ENCODE data around the gene PRAC2. TPM values are rescaled to one million over a fixed set of nuclear protein-coding genes. Genes with fewer than 3 reads are reported as not detected.

The PRAC2 gene
- total RNA-seq, 1 donor from 2014 or later: not detected

DNA sequence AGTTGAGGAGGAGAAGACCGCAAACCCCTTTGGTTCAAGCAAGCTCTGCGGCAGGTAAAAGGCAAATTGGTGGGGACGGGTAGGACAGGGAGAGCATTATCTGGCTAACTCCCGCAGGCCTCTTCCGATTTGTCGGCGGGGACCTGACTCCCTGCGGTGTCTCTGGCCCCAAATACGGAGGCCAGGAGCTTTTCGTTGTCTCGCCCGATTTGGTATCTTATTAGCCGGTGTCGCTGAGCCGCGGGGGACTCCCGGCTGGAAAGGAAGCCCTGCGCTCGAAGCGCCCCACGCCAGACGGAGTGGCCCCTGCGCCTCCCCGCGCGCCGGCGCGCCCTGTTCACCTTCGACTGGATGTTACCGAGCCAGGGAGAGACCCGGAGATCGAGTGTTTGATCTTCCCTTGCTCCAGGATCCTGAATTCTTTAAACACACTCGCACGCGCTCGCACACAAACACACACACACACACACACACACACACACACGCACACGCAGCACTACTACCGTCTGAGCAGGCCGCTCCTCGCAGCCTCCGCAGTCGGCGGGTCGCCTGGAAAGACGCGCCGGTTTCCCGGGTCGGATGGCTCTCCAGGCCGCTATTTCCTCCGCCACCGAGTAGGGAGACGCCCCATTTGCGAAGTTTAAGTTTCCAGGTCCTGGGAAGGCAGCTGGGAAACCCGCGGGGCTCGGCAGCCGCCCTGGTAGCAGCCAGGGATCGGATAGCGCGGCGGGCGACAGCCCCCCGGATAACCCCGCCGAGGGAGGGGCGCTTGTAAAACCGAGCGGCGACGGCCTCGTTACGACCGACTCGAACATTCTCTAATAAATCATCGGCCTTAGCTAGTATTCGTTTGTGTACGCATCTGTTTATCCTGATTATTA, 4.0 kb upstream of the PRAC2 start:
- intact Hi-C loops (cut with DNase I): no loop called here
- ATAC-seq (ENCODE audit: poor library complexity) (no peak), DNase-seq (no peak)

DNA sequence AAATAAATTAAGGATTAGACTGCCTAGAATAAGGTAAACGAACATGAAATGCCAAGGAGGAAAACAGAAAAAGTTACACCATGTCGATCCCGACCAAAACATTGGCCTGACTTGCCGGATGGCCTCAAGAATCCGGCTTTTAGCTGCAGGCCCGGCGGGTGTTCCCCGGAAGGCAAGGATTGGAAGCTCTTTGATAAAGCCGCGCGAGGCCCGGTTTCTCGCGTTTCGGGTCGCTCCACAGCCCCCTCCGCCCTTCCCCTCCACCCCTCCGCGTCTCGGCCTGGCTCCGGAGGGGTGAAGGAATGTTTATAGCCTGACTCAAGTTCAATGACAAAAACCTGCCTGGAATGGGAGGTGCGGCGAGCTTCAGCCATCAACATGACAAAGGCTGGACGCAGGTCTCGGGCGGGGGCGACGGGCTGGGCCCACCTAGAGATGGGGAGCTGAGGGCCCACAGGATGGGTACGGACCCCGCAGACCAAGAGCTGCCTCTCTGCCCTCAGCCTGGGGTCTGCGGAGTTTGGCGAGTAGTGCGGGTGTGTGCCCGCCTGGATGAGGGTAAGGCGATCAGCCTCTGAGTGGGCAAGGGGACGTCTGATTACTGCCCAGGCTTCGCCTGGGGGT, 3.2 kb upstream of the PRAC2 start:
- ATAC-seq (ENCODE audit: poor library complexity) (no peak), DNase-seq (no peak)
- intact Hi-C loops (cut with DNase I): no loop called here

DNA sequence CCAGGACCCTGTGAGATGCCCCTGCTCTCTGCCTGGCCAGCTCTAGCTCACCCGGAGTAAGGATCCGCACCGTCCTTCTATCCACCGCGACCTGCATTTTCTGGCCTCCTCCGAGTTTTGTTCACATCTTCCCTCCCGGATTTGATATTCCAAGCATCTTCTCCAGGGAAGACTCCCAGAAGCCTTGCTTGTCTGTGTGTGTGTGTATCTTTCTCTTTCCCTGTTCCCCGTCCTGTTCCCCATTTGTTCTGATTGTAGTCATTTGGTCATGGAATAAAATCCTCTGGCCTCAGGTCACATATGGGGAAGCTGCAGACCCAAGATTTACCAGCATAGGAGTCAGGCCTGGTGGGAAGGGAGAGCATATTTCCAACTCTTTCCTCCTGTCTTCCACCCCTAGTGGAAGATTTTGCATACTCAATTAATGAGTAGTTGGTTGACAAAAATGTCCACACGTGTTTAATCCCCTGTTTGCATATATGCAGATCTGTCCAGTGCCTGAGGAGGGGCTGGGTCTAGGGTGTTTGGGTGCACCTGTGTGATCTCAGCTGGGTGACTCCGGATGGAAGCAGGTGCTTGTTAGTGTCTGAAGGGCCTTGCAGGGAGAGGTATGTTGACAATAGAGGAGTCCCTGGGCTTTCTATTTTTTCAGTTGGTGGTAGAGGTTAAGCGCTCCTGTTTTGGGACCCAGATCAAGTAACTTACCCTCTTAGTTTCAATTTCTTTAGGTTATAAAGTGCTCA, 2.5 kb upstream of the PRAC2 start:
- intact Hi-C loops (cut with DNase I): no loop called here
- no peak for DNase-seq
- no peak for ATAC-seq (ENCODE audit: poor library complexity)

DNA sequence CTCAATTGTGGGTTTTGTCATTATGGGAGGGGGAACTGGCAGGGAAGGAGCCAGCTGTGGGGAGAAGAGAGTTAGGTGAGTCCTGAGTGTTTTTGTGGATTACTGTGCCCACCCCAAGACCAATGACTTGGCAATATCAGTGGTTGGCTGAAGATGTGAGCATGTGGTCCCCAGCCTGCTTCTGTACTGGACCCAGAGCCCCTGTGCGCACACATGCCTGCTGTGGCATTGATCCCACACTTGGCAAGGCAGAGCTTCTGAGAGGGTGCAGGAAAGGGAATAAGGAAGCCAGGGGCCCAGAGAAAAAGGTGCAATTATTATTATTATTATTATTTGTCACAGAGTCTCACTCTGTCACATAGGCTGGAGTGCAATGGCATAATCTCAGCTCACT, 2.0 kb upstream of the PRAC2 start:
- DNase-seq: no peak
- intact Hi-C loops (cut with DNase I): no loop called here
- no peak for ATAC-seq (ENCODE audit: poor library complexity)

DNA sequence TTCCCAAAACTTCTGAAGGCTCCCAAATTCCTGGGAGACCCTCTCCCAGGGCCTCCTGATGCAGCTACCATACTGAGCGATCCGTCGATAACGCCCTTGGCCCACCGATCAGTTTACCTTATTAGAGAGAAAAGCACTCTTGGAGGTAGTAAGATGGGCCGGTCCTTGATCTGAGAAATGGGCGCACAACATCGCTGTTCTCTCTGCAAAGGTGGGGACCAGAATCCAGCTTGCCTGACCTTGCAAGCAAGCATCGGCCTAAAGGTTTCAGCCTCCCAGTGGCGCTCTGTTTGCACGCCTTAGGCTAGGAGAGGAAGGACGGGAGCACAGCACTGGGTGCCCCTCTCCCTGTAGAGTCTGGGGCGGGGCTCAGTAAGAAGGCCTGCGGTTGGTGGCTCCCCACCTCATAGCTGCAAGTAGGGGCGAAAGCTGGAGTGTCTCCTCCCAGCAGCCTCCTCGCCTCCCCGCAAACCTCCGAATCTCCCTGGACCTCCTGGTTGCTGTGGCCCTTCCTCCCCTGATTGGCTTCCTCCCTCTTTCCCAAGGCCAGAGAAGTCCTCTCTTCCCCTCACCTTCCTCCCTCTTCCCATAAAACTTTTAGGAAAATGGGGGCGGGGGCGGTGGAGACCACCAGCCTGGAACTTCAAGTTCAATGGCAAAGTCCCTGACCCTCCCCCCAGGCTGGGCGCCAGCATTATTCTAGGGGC, 631 bp upstream of the PRAC2 start, which contains the start of gene PRAC1:
Gene PRAC1, minus strand, starts transcription at position 318 of the 707 bp plus-strand sequence. Its CDS starts 126 bp downstream, at position 192.
- no peak for ATAC-seq (ENCODE audit: poor library complexity)
- intact Hi-C loops (cut with DNase I): no loop called here
- DNase-seq: no peak

DNA sequence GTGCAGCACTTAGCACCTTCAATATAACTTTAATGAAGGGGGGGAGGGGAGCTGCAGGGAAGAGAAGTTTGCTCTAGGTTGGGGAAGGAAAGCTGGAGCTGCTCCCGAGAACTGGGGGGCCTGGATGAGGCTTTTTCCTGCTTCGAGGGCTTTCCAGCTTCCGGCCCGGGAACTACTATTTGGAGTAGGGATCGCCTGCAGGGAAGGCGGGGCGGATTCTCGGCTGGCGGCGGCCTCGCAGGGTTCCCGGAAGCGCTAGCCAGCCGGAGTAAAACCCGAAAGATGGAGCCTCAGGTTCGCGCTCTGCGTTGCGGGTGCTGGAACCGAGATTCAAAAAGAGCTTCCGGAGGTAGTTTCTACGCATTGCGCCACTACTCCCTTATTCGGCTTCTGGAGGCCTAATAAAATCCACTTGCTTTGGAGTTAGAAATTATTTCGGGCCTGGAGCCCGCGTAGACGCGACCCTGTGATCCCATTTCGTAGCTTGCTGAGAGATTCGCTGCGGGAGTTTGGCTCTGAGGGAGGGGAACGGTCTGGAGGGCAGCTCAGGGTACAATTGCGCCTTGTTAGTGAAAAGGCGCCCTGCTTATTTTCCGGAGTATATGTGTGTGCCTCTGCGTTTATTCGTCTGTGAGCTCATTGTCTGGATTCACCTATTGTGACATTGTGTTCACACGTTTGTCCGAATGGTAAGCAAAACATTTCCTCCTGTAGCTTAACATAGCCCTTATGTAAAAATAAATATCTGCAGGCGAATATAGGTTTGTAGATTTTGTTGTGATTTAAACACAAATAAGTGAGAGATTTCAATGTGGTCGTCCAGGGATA, 652 bp downstream of the PRAC2 start:
- no peak for ATAC-seq (ENCODE audit: poor library complexity)
- intact Hi-C loops (cut with DNase I): no loop called here
- no peak for DNase-seq

DNA sequence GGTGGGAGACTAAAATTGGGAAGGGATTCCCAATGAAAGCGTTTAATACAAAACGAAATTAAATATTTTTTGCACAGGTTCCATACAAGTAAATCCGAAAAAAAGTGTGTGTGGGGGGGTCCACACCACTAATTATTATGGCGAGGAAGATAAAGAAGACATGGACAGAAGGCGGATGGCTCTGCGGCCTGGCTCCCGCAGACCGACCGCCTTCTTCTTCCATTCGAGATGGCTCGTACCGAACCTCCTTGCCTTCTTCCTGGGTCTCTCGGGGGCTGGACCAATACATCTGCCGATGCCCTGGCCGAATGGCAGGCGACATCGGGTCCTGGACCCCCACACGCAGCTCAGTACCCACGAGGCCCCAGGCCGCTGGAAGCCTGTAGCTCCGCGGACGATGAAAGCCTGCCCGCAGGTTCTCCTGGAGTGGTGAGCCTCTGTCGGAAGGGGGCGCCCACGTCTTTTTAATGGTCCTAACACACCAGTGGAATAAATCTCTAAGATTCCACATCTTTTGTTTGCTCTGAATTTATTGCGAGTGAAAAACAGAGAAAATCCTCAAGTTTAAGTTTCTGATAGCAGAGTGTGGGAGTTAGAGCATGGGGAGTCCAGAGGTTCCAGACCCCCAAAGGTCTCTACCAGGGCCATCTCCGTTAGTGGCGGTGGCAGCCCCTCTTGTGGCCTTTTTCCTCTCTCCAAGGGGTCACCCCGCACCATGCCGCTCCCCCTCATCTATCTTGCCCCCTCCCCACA, 1.4 kb downstream of the PRAC2 start:
- DNase-seq: peak; percentile 89
- ATAC-seq (ENCODE audit: poor library complexity): peak; percentile 86
- intact Hi-C loops (cut with DNase I): loop anchor here (5.0 kb wide), 2 partner anchors 68 to 153 kb away; no protein-coding TSS in a partner anchor

DNA sequence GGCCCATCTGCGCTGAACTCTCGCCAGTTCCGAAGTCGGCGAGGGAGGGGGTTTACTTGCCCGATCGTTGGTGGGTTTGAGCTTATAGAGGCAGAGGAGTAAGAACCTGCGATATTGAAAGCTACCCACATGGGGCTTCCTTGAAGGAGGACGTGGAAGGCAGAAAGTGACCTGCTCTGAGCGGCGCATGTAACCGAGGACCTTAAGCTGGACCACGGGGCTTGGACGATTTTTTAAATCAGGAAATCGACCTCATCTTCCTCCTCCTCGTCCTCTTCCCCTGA, 2.0 kb downstream of the PRAC2 start:
- ATAC-seq (ENCODE audit: poor library complexity) (no peak), DNase-seq (no peak)
- intact Hi-C loops (cut with DNase I): loop anchor here (5.0 kb wide), 2 partner anchors 67 to 152 kb away; no protein-coding TSS in a partner anchor

DNA sequence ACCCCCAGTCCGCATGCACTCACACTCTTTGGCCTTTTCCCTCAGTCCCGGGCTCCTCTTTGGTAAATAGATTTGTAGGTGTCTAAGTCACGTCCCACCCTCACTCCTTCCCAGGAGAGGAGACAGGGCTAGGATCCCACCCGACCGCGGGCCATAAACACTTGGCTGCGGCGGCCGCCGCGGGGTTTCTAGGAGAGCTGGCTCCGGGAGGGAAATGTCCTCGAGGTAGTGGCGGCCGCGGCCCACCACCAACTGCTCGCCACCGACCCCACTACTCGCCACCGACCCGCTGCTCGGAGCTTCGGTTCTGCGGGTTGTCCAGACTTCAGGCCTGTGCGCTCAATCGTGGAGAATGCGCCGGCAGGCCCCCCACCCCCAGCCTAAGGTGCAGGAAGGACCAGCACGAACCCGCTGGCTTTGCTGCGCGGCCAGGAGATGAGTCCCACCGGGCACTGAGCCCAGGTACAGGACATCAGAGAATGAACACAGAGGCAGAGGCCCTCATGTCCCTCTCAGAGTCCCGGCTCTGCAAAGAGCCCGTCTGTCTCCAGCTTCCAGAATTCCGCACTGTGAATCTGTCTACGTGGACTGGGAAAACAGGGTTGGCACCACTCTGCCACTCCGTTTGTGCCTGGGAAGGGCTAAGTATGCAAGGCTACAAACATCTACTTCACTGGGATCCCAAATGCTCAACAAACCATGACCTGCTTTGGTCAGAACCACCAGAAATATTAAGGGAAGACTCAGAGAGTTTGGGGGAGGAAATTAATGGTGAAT, 2.5 kb downstream of the PRAC2 start:
- intact Hi-C loops (cut with DNase I): loop anchor here (5.0 kb wide), 2 partner anchors 67 to 152 kb away; no protein-coding TSS in a partner anchor
- DNase-seq: no peak
- ATAC-seq (ENCODE audit: poor library complexity): no peak

DNA sequence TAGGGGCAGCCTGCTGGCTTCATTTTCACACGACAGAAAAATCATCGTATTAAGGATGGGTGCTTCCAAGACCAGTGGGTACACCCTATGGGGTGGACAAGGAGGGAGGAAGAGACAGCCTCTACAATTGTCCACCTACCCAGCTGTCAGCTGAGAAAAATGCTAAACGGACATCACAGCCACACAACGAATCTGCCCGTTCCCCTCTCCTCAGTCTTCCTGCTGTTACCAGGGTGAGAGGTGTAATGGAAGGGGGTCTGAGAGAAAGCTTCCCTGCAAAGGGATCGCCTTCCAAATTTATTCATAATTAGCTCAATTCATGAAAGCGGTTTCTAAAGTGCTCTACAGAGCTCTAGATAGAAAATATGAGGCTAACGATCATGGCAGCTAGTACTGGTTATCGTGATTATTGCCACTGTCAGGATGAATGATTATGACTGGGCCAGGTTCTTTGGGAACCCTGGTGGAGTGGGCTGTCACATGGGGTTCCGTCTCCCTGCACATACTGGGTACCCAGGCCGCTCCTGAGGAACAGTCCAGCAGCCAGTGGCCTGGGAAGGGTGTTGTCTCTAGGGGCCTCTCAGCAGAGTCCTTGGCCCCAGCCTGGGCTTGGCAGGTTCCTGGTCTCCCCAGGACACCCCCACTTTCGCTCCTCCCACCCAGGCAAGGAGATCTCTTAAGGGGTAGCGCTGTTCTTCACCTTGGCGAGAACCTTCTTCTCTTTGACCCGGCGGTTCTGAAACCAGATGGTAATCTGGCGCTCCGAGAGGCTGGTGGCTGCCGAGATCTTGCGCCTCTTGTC, 3.3 kb downstream of the PRAC2 start:
- intact Hi-C loops (cut with DNase I): loop anchor here (5.0 kb wide), 2 partner anchors 66 to 151 kb away; no protein-coding TSS in a partner anchor
- no peak for ATAC-seq (ENCODE audit: poor library complexity)
- no peak for DNase-seq

DNA sequence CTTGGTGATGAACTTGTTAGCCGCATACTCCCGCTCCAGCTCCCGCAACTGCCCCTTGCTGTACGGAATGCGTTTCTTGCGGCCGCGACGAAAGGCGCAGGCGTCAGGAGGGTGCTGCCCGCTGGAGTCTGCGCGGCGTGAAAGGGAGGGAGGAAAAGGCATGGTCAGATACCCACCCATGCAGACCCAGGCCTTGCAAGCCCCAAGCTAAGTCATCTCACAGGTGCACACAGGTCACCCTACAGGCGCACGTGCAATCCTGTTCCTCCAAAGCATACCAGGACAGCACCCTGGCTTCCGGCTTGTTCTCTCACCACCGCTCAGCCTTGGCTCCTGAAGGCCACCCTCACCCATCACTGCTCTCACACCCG, 3.9 kb downstream of the PRAC2 start:
- DNase-seq: no peak
- intact Hi-C loops (cut with DNase I): loop anchor here (5.0 kb wide), 2 partner anchors 65 to 150 kb away; no protein-coding TSS in a partner anchor
- ATAC-seq (ENCODE audit: poor library complexity): no peak

DNA sequence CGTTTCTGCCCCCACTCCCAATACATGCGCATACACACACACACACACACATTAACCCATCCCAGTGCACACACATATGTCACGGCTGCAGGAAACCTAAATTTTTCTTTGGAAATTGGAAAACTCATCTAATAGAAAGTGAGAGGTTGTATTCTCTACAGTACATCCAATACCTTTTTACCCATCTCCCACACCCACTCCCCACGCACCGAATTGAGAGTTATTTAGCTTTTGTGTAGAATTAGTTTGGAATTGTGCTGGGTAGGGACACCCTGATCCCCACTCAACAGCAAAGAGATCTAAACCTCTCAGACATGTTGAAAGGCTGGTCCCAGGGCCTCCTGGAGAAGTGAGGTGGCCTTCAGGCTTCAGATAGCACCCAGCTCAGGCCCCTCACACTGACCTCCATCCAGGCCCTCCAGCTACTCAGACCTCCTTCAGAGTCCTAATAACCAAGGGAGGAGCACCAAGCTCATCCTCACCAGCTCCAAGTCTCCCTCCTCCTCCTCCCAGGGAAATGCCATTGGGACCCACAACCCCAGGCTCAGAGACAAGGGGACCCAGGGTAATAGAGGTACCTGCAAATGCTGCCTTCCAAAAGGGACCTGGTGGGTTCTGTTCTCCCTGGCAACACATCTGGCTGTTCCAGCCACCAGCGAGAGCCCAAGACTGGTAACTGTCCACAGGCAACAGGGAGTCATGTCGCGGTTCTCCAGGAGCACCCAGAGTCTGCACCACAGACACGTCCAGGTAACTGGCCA, 4.6 kb downstream of the PRAC2 start:
- DNase-seq: no peak
- intact Hi-C loops (cut with DNase I): loop anchor here (5.0 kb wide), 2 partner anchors 65 to 150 kb away; no protein-coding TSS in a partner anchor
- ATAC-seq (ENCODE audit: poor library complexity): no peak

DNA sequence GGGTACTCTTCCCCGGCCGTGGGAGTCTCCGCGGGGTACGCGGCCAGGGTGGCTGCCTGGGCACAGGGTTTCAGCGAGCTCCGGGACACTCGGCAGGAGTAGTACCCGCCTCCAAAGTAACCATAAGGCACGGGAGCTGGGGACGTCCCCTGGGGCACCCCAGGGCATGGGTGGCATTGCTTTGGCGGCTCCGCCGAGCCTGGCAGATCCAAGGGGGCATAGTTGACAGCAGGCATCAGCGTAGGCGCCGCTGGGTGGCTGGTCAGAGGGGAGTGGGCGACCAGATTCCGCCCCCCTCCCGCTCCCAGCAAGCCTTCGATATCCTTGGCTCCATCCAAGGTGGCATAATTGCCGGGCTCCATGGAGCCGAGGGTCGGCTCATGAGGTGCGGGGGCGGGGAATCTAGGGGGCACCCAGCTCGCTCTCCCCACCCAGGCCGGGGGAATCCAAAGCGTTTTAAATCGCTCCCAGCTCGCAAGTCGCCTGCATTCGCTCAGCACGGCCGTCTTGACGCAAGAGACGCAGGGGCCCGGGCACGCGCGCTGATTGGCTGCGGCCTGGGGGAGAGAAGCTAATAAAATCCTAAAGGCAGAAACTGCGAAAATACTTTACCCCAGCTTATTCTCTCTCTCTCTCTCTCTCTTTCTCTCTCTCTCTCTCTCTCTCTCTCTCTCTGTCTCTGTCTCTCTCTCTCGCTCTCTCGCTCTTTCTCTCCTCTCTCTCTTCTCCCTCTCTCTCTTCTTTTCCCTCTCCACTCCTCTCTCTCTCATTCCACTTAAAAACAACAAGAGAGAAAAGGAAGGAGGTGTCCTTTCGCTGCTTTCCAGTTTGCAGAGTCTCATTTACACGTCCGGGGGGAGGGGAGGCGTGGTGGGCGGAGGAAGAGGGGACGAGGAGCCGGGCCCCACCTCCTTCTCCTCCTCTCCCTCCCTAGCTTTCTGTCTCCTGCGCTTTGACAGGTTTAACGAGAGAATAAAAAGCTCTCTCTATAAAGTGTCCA, 5.5 kb downstream of the PRAC2 start, which contains the start of gene HOXB13:
Gene HOXB13, minus strand, starts transcription at position 519 of the 1,000 bp plus-strand sequence. Its CDS starts 157 bp downstream, at position 362.
- ATAC-seq (ENCODE audit: poor library complexity) (peak; percentile 45), DNase-seq (peak; percentile 64)

More for the DNA sequence above, 5.5 kb downstream of the PRAC2 start, which contains the start of gene HOXB13:
- intact Hi-C loops (cut with DNase I): loop anchor here (5.0 kb wide), 2 partner anchors 64 to 149 kb away; no protein-coding TSS in a partner anchor
